Left lung (tissue), 10 donors: Measurements from ENCODE around the gene INKA2. TPM values are rescaled to one million over a fixed set of nuclear protein-coding genes. Genes with fewer than 3 reads are reported as not detected.

Experiments
- ATAC-seq: fragments of 200-7000 bp; cut with Tn5 transposase; one replicate; pipeline ENCODE4 v1.9.1; 2020; ENCODE audit warnings: moderate library complexity
- DNase-seq, 4 donors: peaks; one replicate each; pipeline ENCODE4 v3.0.0-alpha.2; 2013 to 2020
- H3K27ac ChIP-seq, 2 donors: fragments of 200-600 bp; sonication (generic) in 1 of 2; one replicate each; pipeline versions ENCODE4 v1.5.0 to v1.8.0; 2020 to 2021
- H3K27me3 ChIP-seq, 2 donors: fragments of 200-600 bp; sonication (generic) in 1 of 2; one replicate each; pipeline versions ENCODE4 v1.5.0 to v1.8.0; 2020 to 2021
- H3K36me3 ChIP-seq, 2 donors: fragments of 200-600 bp; sonication (generic) in 1 of 2; one replicate each; pipeline versions ENCODE4 v1.5.0 to v1.8.0; 2020 to 2021
- H3K4me1 ChIP-seq, 2 donors: fragments of 200-600 bp; one replicate each; pipeline ENCODE4 v1.8.0; 2021
- H3K4me3 ChIP-seq, 2 donors: fragments of 200-600 bp; sonication (generic) in 1 of 2; one replicate each; pipeline versions ENCODE4 v1.5.0 to v1.8.0; 2020 to 2021; ENCODE audit warnings: mild to moderate bottlenecking in 1 of 2
- H3K9me3 ChIP-seq, 2 donors: fragments of 200-600 bp; sonication (generic) in 1 of 2; one replicate each; pipeline versions ENCODE4 v1.5.0 to v1.8.0; 2020 to 2021
- intact Hi-C, 2 donors: fragments of 100-400 bp; cut with DNase I; formaldehyde crosslinking; loops; one replicate each; pipeline versions ENCODE4 v1.11.2 to v1.14.2; 2022
- polyA plus RNA-seq, 6 donors: library from polyadenylated mRNA; unstranded; fragments of 120-200 nt; gene quantifications; one replicate each; pipeline ENCODE4 v1.2.1, GENCODE V29; 2013; ENCODE audit not compliant: insufficient read length in 6 of 6
- total RNA-seq, 2 donors: library from RNA; stranded (reverse); fragmentation: NEBNext Ultra II Directional; extraction: Animal tissue kit (Norgen Biotek cat#: 25700); gene quantifications; one replicate each; pipeline ENCODE4 v1.2.1, GENCODE V29; 2021
- TF ChIP-seq, protein P1 (sequence below), 2 donors: fragments of 200-600 bp; sonication (generic) in 1 of 2; IDR thresholded peaks; one replicate each; pipeline versions ENCODE4 v1.5.0 to v1.8.0; 2021; ENCODE audit warnings: antibody characterized with exemption in 2 of 2
- donor health status: DM: no; HTN: yes; CAD: no.
- donor health status: DM: no; HTN: no; CAD: no.

Gene INKA2
- total and polyA plus RNA-seq, 8 donors: 3.4 to 13.8 (median 5.1) TPM

DNA sequence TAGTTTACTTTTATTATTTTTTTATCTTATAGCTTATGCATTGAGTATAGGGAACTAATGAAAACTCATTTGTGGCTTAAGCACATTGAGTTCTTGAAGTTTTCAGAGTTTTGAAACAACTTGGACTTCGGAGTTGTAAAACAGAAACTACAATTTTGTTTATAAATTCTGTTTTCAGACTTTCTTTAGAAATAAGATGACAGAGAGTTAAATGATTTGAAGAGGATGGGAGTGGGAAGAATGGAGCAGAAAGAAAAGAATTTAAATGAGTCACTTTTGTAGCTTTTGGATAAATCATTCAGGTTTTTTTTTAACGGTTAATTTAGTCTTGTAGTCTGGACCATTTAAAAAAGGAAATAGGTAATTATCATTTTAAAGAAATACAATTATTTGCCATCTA, 32.3 kb downstream of the INKA2 start:
- ATAC-seq: no peak
- peaks cover 0 to 68% of the 10 kb centered on the region in 2 donors for H3K36me3 ChIP-seq

DNA sequence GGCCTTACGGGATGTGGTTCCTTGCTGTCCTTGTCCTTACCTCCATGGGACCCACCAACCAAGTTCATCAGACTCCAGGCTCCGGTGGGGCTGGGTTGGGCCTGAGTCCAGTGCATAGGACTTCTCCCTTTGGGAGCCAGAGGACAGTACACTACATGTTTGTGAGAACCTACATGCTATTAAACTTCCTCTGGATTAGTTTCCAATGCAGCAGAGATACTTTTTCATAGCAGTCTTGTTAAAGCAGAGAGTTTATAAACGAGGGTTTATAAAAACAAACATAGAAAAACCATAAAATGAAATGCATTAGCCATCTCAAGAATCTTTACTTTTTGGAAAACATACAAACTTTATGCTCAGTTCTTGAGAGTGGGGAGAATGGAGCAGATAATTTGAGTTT, 33.4 kb downstream of the INKA2 start:
- no peak for DNase-seq
- no peak overlapping the region for H3K27ac ChIP-seq
- peaks cover 0 to 66% of the 10 kb centered on the region in 2 donors for H3K36me3 ChIP-seq
- ATAC-seq: no peak
- intact Hi-C loops: no loop called here
- H3K27me3 ChIP-seq: no peaks in the 10 kb centered on the region
- H3K9me3 ChIP-seq: no peaks in the 10 kb centered on the region
- H3K4me1 ChIP-seq: peaks cover 0 to 12% of the 10 kb centered on the region in 2 donors
- no peak overlapping the region for H3K4me3 ChIP-seq
- TF ChIP-seq, protein P1, sequence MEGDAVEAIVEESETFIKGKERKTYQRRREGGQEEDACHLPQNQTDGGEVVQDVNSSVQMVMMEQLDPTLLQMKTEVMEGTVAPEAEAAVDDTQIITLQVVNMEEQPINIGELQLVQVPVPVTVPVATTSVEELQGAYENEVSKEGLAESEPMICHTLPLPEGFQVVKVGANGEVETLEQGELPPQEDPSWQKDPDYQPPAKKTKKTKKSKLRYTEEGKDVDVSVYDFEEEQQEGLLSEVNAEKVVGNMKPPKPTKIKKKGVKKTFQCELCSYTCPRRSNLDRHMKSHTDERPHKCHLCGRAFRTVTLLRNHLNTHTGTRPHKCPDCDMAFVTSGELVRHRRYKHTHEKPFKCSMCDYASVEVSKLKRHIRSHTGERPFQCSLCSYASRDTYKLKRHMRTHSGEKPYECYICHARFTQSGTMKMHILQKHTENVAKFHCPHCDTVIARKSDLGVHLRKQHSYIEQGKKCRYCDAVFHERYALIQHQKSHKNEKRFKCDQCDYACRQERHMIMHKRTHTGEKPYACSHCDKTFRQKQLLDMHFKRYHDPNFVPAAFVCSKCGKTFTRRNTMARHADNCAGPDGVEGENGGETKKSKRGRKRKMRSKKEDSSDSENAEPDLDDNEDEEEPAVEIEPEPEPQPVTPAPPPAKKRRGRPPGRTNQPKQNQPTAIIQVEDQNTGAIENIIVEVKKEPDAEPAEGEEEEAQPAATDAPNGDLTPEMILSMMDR (IDR thresholded peaks at IDR 0.05): no peak

More for the DNA sequence above, 32.3 kb downstream of the INKA2 start:
- intact Hi-C loops: no loop called here
- TF ChIP-seq, protein P1 (IDR thresholded peaks at IDR 0.05): no peak
- H3K9me3 ChIP-seq: no peaks in the 10 kb centered on the region
- H3K4me1 ChIP-seq: peaks cover 0 to 12% of the 10 kb centered on the region in 2 donors
- DNase-seq: no peak
- H3K4me3 ChIP-seq: no peak overlapping the region
- H3K27ac ChIP-seq: no peak overlapping the region
- no peaks in the 10 kb centered on the region for H3K27me3 ChIP-seq

DNA sequence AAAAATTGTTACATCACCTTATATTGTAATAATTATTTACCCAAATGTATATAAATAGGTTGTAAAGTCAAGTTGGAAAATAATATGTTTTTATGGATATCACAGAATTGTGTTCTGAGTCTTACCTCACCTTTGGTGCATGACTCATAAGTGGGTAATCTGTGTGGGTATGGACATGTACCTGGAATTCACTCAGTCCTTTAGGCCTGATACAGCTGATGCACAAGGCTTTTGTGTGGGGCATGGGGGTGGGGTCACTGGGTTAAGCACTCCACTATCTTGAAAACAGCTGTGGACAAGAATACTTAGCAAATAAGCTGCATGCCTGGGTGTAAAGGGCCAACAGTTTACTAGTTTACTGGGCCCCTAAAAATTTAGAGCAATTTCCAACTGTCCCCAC, 34.4 kb downstream of the INKA2 start:
- no peak for DNase-seq
- intact Hi-C loops: no loop called here
- Histone ChIP-seq H3K4me1 (peaks cover 0 to 12% of the 10 kb centered on the region in 2 donors), H3K36me3 (peaks cover 0 to 68% of the 10 kb centered on the region in 2 donors), H3K9me3 (no peaks in the 10 kb centered on the region), H3K27me3 (no peaks in the 10 kb centered on the region), H3K4me3 (no peak overlapping the region), H3K27ac (no peak overlapping the region)
- TF ChIP-seq, protein P1 (IDR thresholded peaks at IDR 0.05): no peak
- ATAC-seq: peak; percentile 84

DNA sequence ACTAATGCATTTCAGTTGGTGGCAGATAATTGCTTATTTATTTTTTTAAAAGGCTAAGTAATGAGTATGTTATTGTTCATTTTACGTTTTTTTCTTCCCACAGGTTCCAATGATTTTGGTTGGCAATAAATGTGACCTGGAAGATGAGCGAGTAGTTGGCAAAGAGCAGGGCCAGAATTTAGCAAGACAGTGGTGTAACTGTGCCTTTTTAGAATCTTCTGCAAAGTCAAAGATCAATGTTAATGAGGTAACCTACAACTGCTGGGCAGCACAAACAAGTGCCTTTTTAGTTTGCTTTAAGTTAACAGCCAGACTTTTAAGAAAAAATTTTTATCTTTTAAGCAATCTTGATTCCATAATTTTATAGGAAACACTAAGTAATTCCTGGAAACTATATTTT, 35.0 kb downstream of the INKA2 start:
- no peak for DNase-seq
- Histone ChIP-seq H3K27ac (no peak overlapping the region), H3K4me1 (peaks cover 0 to 12% of the 10 kb centered on the region in 2 donors), H3K9me3 (no peaks in the 10 kb centered on the region), H3K4me3 (no peak overlapping the region), H3K27me3 (no peaks in the 10 kb centered on the region), H3K36me3 (peaks cover 0 to 68% of the 10 kb centered on the region in 2 donors)
- ATAC-seq: no peak
- TF ChIP-seq, protein P1 (IDR thresholded peaks at IDR 0.05): no peak
- intact Hi-C loops: no loop called here

DNA sequence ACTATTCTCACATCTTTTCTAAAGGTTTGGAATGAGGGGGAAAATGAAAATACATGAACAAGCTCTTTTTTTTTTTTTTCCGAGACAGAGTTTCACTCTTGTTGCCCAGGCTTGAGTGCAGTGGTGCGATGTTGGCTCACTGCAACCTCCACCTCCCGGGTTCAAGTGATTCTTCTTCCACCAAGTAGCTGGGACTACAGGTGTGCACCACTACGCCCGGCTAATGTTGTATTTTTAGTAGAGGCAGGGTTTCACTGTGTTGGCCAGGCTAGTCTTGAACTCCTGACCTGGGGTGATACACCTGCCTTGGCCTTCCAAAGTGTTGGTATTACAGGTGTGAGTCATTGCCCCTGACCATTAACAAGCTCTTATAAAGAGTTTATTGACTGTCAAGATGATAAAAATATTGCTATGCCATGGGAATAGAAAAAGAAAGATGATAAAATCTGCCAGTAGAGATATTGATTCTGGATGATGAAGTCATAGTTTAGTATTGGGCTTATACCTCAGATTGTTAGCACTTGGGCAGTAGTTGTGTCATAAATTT, 36.6 kb downstream of the INKA2 start:
- Histone ChIP-seq H3K27me3 (no peaks in the 10 kb centered on the region), H3K36me3 (peaks cover 0 to 77% of the 10 kb centered on the region in 2 donors), H3K27ac (no peak overlapping the region), H3K4me3 (no peak overlapping the region), H3K9me3 (no peaks in the 10 kb centered on the region), H3K4me1 (peaks cover 0 to 3% of the 10 kb centered on the region in 2 donors)
- intact Hi-C loops: no loop called here
- ATAC-seq: no peak
- TF ChIP-seq, protein P1 (IDR thresholded peaks at IDR 0.05): no peak
- no peak for DNase-seq
